K562 (cell line): ENCODE results near the gene ZNF521. TPM values are rescaled to one million over a fixed set of nuclear protein-coding genes. Genes with fewer than 3 reads are reported as not detected.
A peak's percentile ranks its signal among the peaks of the same experiment; 100 is the strongest.

Experiments used
- BACH1 ChIP-seq: fragments of 200-800 bp; sonication (Bioruptor generic); IDR thresholded peaks from 2 replicates; pipeline ENCODE4 v1.6.1; 2016; ENCODE audit warnings: missing genetic modification characterization, missing compliant biosample characterization
- BCL6 ChIP-seq: fragments of 250-450 bp; sonication (Bioruptor Pico); IDR thresholded peaks from 2 replicates; pipeline ENCODE4 v1.4.0; 2020
- EP300 ChIP-seq: IDR thresholded peaks from 2 replicates; pipeline ENCODE4 v1.6.1; 2012; ENCODE audit warnings: low read length, improper control_type of control experiment
- FOSL1 ChIP-seq: fragments of 200-800 bp; sonication (Bioruptor generic); conservative IDR thresholded peaks from 2 replicates; pipeline ENCODE4 v1.6.1; 2016; ENCODE audit warnings: missing genetic modification characterization, missing compliant biosample characterization
- FOXA3 ChIP-seq, 2 experiments: fragments of 450-650 bp in 1 of 2; sonication (generic) in 1 of 2; formaldehyde crosslinking; IDR thresholded peaks in 1 of 2; conservative IDR thresholded peaks in 1 of 2; 2 replicates each; pipeline versions ENCODE4 v1.4.0 to v1.8.0; 2020 to 2022; ENCODE audit warnings: mild to moderate bottlenecking in 2 of 2, missing genetic modification reagents in 1 of 2
- FOXJ2 ChIP-seq: fragments of 200-800 bp; sonication (Bioruptor generic); IDR thresholded peaks from 2 replicates; pipeline ENCODE4 v1.6.1; 2016; ENCODE audit warnings: missing genetic modification characterization, missing compliant biosample characterization
- JUN ChIP-seq, 2 experiments: sonication (generic) in 1 of 2; formaldehyde crosslinking in 1 of 2; IDR thresholded peaks; 2 replicates each; pipeline versions ENCODE4 v1.6.1 to v1.8.0; 2012 to 2022; ENCODE audit warnings: borderline replicate concordance in 2 of 2, mild to moderate bottlenecking in 2 of 2, improper control_type of control experiment in 1 of 2, low read depth in 1 of 2, low read length in 1 of 2, missing genetic modification reagents in 1 of 2
- MAZ ChIP-seq, 2 experiments: fragments of 450-650 bp in 1 of 2; sonication (generic) in 1 of 2; formaldehyde crosslinking; IDR thresholded peaks in 1 of 2; conservative IDR thresholded peaks in 1 of 2; 2 replicates each; pipeline versions ENCODE4 v1.4.0 to v1.5.0; 2020; ENCODE audit warnings: mild to moderate bottlenecking in 1 of 2, missing genetic modification reagents in 1 of 2
- NFIX ChIP-seq: fragments of 250-450 bp; sonication (Bioruptor Pico); IDR thresholded peaks from 2 replicates; pipeline ENCODE4 v1.4.0; 2020; ENCODE audit warnings: low read depth, mild to moderate bottlenecking, moderate library complexity
- TCFL5 ChIP-seq: fragments of 250-450 bp; sonication (Bioruptor Pico); conservative IDR thresholded peaks from 2 replicates; pipeline ENCODE4 v1.6.1; 2021; ENCODE audit warnings: mild to moderate bottlenecking, moderate library complexity, matching md5 sums
- ZBED1 ChIP-seq: IDR thresholded peaks from 2 replicates; pipeline ENCODE4 v1.6.1; 2014
- ZKSCAN8 ChIP-seq: fragments of 200-800 bp; sonication (Bioruptor generic); IDR thresholded peaks from 2 replicates; pipeline ENCODE4 v1.6.1; 2016; ENCODE audit warnings: missing genetic modification characterization, missing compliant biosample characterization
- ZNF324 ChIP-seq: fragments of 250-450 bp; sonication (Bioruptor Pico); IDR thresholded peaks from 2 replicates; pipeline ENCODE4 v1.4.0; 2020; ENCODE audit warnings: mild to moderate bottlenecking
- ZNF584 ChIP-seq: fragments of 200-800 bp; sonication (Bioruptor generic); IDR thresholded peaks from 2 replicates; pipeline ENCODE4 v1.6.1; 2016; ENCODE audit warnings: low read depth, mild to moderate bottlenecking, missing genetic modification characterization, missing compliant biosample characterization
- ZNF589 ChIP-seq: fragments of 200-800 bp; sonication (Bioruptor generic); IDR thresholded peaks from 2 replicates; pipeline ENCODE4 v1.6.1; 2016; ENCODE audit warnings: low read depth, missing genetic modification characterization, missing compliant biosample characterization
- polyA plus RNA-seq, 8 experiments: library from polyadenylated mRNA; depleted of rRNA in 4 of 8; stranded (reverse) in 5 of 8; unstranded in 3 of 8; fragments of >200 nt; fragmentation: Nextera tagmentation in 2 of 8; fragmentation: Illumina TruSeq in 1 of 8; extraction: Ambion mirVana in 2 of 8; extraction: Trizol in 1 of 8; gene quantifications; 2 replicates each; pipeline versions ENCODE4 v1.2.1 to v1.2.3, GENCODE V29; 2011 to 2014; ENCODE audit warnings: inconsistent platforms in 1 of 8, missing spikeins in 1 of 8
- total RNA-seq, 7 experiments: library from RNA; depleted of rRNA in 6 of 7; stranded (reverse); fragments of >200 nt in 6 of 7; fragmentation: Illumina TruSeq in 2 of 7; extraction: Trizol in 2 of 7; gene quantifications; 2 replicates each; pipeline versions ENCODE4 v1.2.1 to v1.2.3, GENCODE V29; 2011 to 2021; ENCODE audit warnings: low replicate concordance in 1 of 7
- TF ChIP-seq, protein P1 (sequence below): sonication (generic); IDR thresholded peaks from 2 replicates; pipeline ENCODE4 v1.6.1; 2016
- TF ChIP-seq, protein P2 (sequence below): sonication (generic); formaldehyde crosslinking; IDR thresholded peaks from 2 replicates; pipeline ENCODE4 v1.8.1; 2022; ENCODE audit warnings: missing genetic modification reagents
- TF ChIP-seq, protein P3 (sequence below), 2 experiments: fragments of 450-650 bp; IDR thresholded peaks; 2 replicates each; pipeline ENCODE4 v1.6.1; 2018; ENCODE audit warnings: mild to moderate bottlenecking in 2 of 2, low read depth in 1 of 2; ENCODE audit not compliant: partially characterized antibody in 2 of 2
- TF ChIP-seq, protein P4 (sequence below): fragments of 250-450 bp; sonication (Bioruptor Pico); IDR thresholded peaks from 2 replicates; pipeline ENCODE4 v1.5.0; 2020; ENCODE audit warnings: mild to moderate bottlenecking, borderline replicate concordance

ZNF521 gene
- total and polyA plus RNA-seq, 9 of the 15 experiments (the other 6 are each of a cell fraction or from before 2014, with no cell fraction given), result 1.2 to 5.8 (median 1.6) TPM

DNA sequence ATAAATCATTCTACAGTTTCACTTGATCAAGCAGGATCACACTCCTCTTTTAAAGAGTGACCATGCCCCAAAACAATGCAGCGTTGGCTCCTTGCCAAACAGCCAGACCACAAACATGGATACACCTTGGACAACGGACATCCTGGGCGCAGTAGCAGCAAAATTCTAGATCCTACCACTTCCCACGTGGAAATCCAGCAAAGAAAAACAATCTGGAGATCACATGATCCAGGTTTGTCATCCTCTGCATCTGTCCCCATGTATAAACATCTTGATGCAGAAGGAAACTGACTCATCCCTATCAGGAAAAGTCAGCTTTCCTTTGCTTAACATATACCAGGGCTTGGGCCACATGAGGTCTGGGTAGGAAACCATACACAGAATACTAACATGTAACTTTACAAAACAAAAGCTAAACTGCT, 53.1 kb downstream of the ZNF521 start (continued):
- no peak for TF ChIP-seq BACH1 (tag)
- TF ChIP-seq, protein P1, sequence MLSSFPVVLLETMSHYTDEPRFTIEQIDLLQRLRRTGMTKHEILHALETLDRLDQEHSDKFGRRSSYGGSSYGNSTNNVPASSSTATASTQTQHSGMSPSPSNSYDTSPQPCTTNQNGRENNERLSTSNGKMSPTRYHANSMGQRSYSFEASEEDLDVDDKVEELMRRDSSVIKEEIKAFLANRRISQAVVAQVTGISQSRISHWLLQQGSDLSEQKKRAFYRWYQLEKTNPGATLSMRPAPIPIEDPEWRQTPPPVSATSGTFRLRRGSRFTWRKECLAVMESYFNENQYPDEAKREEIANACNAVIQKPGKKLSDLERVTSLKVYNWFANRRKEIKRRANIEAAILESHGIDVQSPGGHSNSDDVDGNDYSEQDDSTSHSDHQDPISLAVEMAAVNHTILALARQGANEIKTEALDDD, result peak; percentile 60; the same call in 1 of the 2 replicates
- TF ChIP-seq, protein P2, sequence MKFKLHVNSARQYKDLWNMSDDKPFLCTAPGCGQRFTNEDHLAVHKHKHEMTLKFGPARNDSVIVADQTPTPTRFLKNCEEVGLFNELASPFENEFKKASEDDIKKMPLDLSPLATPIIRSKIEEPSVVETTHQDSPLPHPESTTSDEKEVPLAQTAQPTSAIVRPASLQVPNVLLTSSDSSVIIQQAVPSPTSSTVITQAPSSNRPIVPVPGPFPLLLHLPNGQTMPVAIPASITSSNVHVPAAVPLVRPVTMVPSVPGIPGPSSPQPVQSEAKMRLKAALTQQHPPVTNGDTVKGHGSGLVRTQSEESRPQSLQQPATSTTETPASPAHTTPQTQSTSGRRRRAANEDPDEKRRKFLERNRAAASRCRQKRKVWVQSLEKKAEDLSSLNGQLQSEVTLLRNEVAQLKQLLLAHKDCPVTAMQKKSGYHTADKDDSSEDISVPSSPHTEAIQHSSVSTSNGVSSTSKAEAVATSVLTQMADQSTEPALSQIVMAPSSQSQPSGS, result no peak
- peak; percentile 97 for TF ChIP-seq FOSL1 (tag)
- TF ChIP-seq ZBED1, result no peak
- peak; percentile 80 for TF ChIP-seq NFIX (CRISPR knock-in tag)
- TF ChIP-seq FOXA3 (CRISPR knock-in tag; conservative IDR thresholded peaks at IDR 0.05 in 1 of 2, IDR thresholded peaks at IDR 0.05 in 1 of 2), result no peak
- TF ChIP-seq, protein P3, sequence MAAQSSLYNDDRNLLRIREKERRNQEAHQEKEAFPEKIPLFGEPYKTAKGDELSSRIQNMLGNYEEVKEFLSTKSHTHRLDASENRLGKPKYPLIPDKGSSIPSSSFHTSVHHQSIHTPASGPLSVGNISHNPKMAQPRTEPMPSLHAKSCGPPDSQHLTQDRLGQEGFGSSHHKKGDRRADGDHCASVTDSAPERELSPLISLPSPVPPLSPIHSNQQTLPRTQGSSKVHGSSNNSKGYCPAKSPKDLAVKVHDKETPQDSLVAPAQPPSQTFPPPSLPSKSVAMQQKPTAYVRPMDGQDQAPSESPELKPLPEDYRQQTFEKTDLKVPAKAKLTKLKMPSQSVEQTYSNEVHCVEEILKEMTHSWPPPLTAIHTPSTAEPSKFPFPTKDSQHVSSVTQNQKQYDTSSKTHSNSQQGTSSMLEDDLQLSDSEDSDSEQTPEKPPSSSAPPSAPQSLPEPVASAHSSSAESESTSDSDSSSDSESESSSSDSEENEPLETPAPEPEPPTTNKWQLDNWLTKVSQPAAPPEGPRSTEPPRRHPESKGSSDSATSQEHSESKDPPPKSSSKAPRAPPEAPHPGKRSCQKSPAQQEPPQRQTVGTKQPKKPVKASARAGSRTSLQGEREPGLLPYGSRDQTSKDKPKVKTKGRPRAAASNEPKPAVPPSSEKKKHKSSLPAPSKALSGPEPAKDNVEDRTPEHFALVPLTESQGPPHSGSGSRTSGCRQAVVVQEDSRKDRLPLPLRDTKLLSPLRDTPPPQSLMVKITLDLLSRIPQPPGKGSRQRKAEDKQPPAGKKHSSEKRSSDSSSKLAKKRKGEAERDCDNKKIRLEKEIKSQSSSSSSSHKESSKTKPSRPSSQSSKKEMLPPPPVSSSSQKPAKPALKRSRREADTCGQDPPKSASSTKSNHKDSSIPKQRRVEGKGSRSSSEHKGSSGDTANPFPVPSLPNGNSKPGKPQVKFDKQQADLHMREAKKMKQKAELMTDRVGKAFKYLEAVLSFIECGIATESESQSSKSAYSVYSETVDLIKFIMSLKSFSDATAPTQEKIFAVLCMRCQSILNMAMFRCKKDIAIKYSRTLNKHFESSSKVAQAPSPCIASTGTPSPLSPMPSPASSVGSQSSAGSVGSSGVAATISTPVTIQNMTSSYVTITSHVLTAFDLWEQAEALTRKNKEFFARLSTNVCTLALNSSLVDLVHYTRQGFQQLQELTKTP (IDR thresholded peaks at IDR 0.05; ENCODE audit: low read depth in 1 of 2, partially characterized antibody in 2 of 2), result no peak
- peak; percentile 87; the same call in 1 of the 2 replicates for TF ChIP-seq ZKSCAN8 (CRISPR knock-in tag)
- peak; percentile 55; the same call in 1 of the 2 replicates for TF ChIP-seq ZNF589 (CRISPR knock-in tag)
- TF ChIP-seq MAZ (CRISPR knock-in tag; conservative IDR thresholded peaks at IDR 0.05 in 1 of 2, IDR thresholded peaks at IDR 0.05 in 1 of 2), result 0 out of 4 replicates have a peak, but pooled peaks of 1 of the 2 experiments have one; percentile 26
- TF ChIP-seq, protein P4, sequence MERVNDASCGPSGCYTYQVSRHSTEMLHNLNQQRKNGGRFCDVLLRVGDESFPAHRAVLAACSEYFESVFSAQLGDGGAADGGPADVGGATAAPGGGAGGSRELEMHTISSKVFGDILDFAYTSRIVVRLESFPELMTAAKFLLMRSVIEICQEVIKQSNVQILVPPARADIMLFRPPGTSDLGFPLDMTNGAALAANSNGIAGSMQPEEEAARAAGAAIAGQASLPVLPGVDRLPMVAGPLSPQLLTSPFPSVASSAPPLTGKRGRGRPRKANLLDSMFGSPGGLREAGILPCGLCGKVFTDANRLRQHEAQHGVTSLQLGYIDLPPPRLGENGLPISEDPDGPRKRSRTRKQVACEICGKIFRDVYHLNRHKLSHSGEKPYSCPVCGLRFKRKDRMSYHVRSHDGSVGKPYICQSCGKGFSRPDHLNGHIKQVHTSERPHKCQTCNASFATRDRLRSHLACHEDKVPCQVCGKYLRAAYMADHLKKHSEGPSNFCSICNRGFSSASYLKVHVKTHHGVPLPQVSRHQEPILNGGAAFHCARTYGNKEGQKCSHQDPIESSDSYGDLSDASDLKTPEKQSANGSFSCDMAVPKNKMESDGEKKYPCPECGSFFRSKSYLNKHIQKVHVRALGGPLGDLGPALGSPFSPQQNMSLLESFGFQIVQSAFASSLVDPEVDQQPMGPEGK (CRISPR knock-in tag), result no peak
- peak; percentile 68; the same call in 1 of the 2 replicates for TF ChIP-seq EP300
- TF ChIP-seq TCFL5 (CRISPR knock-in tag), result 0 out of 2 replicates have a peak, but pooled peaks have one; percentile 54
- peak; percentile 21; the same call in 1 of the 2 replicates for TF ChIP-seq ZNF324 (CRISPR knock-in tag)
- peak; percentile 84 for TF ChIP-seq ZNF584
- TF ChIP-seq FOXJ2 (tag), result peak; percentile 29; the same call in 1 of the 2 replicates
- peak; percentile 72; the same call in 1 of the 2 replicates for TF ChIP-seq JUN (IDR thresholded peaks at IDR 0.05; ENCODE audit: borderline replicate concordance, low read depth, low read length)
- no peak for TF ChIP-seq JUN (CRISPR knock-in tag; IDR thresholded peaks at IDR 0.05; ENCODE audit: borderline replicate concordance)
- 0 out of 2 replicates have a peak, but pooled peaks have one; percentile 16 for TF ChIP-seq BCL6 (CRISPR knock-in tag)
